NB4 (cell line): ENCODE measurements around the gene GLYATL1.

Source experiments
- CTCF ChIP-seq: IDR thresholded peaks from one replicate; pipeline ENCODE4 v1.5.1; 2012; ENCODE audit warnings: low read depth, low read length
- POLR2A ChIP-seq: IDR thresholded peaks from 2 replicates; pipeline ENCODE4 v1.6.1; 2011; ENCODE audit warnings: mild to moderate bottlenecking; ENCODE audit not compliant: insufficient read length; ENCODE audit errors: extremely low read depth

DNA sequence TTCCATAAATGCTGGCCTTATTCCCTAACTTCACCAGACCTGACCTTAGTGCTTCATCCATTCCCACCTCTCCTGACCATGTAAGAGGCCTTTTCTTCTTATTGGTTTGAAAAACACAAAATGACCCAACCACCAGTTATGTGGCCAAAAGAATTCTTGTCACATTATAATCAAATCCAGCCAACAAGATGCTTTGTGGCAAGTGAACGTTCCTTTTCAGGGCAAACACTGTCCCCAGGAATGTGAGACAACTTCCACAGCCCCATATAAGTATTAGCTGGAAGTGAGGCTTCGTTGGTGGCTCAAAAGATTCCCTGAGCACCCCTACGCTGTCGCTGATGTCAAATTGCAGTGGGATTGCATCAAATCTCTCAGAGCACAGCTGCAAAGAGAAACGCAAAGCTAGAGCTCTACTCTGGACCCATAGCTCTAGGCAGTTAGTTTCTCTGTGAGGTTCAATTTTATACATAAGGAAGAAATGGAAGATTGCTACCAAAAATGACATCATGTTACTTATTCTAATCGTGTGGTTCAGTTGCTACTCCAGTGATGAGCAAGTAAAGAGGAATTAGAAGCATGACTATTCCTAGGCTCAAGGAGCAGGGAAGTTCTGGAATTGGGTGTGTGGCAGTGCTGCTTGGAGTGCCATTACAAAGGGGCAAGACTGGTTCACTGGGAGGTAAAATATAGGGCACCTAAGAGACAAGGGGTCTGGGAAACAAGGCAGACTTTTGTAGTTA is 26.1 kb downstream of the GLYATL1 start:
- TF ChIP-seq CTCF (no peak), POLR2A (no peak)
